NCI-H524 treated with DMSO at 0.1 percent for 48 hours (cell line): ENCODE data around the gene KRT1.
"Not testable (repeated sequence)": the region's sequence is repeated elsewhere in the genome, so short reads cannot be mapped to it uniquely, and the experiment has no call there.

Experiments
- DNase-seq: peaks from one replicate; lab custom pipeline; 2025; lab: John Stamatoyannopoulos, UW

Gene KRT1

DNA sequence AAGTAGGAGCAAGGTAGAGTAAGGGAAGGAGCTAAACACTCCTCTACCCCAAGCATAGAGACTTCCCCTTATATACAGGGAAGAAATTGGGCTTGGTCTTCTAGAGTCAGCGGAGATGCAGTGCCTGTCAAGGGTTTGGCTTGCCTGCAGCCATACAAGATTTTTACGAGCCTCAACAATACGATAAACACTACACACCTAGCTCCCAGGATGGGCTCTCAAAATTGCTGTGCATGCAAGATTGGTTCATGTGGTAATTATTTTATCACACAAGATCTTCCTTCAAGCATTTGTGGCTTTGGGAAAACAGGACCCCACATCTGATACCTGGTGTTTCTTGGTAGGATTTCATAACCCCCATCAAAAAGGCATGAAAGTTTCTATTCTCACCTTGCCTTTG lies at the start of gene KRT1:
KRT1 (minus strand) TSS at position 45 of the 400 bp plus-strand sequence. CDS start 59 bp downstream, outside the sequence.
- DNase-seq, result no peak

DNA sequence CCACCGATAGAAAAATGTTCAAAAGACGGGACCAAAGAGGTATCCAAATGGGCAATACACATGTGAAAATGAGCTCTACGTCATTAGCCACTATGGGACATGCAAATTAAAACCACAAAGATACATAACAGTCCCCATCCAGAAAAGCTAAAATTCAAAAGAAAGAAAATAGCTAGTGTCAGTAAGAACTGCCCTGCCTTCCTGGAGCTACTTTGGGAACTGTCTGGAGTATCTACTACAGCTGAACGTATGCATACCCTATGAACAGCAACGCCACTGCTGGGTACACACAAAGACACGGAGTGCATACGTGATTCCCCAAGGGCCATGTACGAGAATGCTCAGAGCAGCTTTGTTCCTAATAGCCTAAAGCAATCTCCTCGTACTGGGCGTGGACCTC lies 48.9 kb upstream of the KRT1 start:
- no peak for DNase-seq

DNA sequence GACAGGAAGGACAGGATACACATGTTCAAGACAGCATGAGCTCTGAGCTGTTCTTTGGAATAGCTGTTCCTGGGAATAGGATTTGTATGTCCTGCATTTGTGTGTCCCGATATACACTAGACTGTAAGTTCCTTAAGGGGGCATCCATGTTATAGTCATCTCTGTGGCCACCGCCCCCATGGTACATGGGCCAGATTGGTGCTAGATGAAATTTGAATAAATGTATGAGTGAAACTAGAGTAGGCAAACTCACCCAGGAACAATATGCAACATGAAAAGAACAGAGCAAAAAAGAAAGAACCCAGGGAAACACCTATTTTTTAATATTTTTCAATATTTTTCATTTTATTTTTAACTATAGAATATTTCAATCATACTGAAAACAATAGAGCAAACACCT lies 48.2 kb upstream of the KRT1 start:
- DNase-seq, result no peak

DNA sequence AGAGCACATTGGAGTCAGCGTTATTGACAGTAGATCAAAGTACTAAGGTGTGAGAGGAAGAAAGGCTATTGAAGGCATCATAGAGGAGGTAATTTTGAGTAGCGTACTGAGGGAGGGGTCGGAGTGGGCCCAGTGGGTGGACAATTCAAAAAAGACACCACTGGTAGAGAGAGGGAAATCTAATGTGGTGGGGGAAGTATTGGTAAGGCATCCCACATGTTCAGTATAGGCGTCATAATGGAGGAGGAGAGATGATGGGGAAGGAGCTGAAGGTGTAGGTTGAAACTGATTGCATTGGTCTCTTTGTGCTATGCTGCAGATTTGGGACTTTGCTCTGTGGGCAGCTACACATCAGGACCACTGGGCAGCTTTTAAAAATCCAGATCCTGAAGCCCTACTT lies 46.8 kb upstream of the KRT1 start:
- DNase-seq, result no peak

DNA sequence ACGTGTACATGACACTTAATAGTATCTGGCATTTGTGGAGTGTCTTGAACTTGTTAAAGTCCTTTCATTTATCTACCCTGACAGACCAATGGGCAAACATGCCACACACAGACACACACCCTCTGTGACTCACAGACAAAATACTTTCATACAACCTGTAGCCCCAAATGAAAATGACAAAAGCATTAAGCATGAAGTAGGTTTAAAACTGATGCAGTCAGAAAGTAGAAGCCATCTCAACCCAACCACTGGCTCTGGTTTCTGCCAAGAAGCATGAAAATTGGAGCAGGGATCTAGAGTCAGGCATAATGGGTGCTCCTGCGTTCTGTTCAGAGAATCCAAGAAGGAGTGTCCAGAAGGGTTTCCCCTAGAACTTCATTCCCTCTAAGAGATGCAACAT lies 46.2 kb upstream of the KRT1 start:
- no peak for DNase-seq

DNA sequence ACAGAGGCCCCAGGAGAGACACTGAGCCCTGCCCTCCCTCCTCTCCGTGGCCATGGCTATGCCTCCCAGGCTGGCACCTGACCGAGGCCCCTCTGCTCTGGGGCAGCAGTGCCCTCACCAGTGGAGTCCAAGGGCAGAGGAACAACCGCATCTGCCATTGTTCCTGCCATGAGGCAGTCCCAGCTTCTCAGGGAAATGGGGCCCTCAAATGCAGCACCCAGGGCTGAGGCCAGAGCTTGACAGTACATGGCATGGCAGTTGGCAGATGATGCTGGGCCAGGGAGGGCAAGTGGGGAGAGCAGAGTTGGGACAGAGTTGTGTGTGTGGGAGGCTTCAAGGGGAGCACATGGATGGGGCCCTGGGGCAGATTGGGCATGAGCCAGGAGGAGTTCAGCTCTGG lies 44.2 kb upstream of the KRT1 start:
- no peak for DNase-seq

DNA sequence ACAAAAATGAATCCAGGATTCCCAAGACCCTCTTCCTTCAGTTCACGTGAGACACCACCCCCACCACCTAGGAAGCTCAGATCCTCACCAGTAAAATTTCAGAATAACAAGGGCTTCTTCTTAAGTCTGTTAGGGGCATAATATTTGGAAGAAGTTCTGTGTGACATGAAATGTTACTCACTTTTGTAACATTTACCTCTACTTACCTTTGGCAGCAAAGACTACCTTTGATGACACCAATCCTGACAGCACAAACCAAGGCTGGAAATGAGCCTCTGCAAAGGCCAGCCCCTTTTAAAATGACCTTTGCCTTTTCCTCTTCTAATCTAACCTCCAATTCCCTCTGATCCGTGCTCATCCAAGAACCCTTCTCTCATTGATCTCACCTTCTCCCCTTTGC lies 42.5 kb upstream of the KRT1 start:
- DNase-seq, result no peak

DNA sequence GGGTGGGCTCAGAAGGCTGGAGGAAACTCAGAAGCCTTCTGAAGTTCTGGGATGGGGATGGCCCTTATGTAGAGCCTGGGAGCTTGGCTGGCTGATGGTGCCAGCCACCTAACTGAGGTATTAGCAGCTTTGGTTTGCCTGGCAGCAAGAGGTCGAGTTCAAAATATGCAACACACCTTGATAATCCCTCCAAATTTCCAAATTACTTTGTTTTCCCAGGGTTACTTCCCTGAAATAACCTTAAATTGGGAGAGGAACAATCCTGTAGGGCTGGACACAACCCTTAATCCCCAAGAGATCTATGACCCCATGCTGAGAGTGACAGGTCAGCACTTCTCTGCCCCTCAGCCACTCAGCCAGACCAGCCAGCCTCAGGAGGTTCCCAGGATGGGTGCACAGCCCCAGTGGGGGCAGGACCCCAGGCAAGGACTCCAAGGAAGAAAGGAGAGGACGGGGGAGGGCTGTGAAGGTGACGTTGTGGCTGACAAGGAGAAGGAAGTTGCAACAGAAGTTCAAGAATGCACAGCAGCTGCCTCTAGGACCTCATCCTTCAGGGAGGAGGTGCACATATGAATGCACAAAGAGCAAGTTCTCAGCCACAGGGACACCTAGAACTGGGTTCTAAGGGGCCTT lies 41.7 kb upstream of the KRT1 start:
- DNase-seq, result no peak

DNA sequence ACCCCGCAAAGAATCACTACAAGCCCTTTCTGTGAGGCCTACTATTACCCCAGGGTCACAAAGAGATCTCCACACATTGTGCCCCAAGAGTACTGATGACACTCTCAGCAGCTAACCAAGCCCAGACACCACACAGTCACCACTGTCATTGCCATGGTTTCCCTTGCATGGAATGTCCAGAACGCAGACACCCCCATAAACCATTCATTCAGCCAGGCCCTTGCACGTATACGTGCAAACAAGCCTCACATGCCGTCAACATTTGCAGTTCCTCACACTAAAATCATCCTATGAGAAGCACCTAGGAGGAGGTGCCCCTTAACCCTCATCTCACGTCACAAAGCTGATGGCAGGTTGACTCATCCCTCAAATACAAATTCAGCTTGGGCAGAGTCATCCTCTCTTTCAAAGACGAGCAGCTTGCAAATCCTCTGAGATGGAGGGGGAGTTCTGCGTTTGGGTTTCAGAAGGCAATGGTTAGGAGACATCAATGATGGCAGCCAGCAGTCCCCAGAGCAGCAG lies 40.2 kb upstream of the KRT1 start:
- DNase-seq, result no peak

DNA sequence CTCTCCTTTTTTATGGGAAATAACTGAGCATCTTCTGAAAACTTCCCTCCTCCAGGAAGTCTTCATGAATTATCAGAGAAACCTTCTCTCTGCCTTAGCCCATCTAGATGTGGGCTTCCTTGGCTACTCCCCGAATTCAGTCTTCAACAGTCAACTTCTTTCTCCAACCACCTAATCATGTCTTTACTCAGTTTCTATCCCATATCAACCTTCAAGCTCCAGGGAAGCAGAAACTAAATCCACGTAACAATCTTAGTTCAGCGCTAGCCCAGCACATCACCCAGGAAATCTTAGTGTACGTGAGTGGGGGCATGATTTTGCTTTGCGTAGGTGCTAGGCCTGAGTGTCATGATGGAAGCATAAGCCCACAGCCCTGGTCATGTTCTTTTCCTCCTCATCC lies 35.9 kb upstream of the KRT1 start:
- no peak for DNase-seq

DNA sequence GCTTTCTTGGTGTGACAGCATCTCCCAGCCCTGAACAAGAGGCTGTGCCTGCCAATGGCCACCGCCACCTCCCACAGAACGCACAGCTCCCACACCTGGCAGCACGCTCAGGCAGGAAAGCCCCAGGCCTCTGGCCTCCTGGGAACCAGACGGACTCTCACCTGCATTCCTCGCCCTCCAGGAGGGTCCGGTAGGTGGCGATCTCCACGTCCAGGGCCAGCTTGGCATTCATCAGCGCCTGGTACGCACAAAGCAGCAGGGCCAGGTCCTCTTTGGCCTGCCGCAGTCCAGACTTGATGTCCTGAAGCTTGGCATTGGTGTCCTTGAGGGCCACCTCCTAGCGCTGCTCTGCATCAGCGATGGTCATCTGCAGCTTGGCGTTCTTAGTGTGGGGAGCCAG lies 35.2 kb upstream of the KRT1 start:
- DNase-seq, result no peak

DNA sequence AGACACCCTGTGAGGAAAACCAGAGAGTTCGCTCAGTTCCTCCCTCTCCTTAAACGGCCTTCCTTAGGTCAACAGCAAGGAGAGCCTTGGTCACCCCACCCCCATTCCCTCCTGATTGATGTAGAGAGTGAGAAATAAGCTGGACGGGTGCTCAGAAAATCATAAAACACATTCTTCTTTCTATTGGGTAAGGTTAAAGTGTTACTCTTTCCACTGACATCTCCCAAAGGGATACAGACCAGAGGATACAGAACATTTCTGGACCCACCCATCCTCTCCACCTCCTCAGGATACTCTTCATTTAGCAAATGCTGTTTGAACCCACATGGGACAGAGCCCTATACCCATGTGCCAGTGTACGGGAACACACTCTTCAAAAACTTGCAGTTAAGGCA lies 34.7 kb upstream of the KRT1 start:
- no peak for DNase-seq

DNA sequence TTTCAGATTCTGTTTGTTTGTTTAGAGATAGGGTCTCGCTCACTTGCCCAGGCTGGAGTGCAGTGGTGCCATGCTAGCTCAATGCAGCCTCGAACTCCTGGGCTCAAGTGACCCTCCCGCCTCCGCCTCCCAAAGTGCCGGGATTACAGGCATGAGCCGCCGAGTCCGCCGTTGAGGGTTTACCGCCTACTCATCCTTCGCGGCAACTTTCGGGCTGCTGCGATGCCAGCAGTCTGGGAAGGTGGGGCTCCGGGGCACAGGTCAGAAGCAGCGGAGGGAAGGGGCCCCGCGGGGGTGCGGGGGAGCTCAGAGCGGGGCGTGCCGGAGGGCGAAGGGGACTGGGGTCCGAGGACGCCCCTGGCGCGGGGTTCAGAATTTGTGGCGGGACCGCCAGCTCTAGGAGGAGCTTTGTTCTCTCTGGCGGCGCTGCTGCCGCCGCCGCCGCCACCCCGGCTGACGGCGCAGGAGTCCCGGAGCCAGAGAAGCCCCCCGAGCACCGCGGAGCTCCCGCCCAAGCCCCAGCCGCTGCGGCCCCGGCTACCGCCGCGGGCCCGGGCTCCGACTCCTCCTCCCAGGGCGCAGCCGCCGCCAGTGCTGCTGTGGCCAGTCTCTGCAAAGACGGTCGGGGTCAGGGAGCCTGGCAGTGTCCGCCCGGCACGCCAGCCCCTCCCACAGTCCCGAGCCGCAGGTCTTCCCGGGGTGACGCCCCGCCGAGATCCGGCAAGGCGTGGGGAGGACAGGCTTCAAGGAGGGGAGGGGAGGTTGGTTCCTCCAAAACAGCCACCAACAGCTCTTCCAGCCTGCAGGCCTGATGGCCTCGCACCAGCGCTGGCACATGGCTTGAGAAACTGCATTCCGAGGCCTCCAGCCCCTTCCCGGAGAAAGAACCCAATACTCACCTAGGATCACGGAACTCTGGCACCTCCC lies 34.0 kb upstream of the KRT1 start:
- DNase-seq, result no peak

DNA sequence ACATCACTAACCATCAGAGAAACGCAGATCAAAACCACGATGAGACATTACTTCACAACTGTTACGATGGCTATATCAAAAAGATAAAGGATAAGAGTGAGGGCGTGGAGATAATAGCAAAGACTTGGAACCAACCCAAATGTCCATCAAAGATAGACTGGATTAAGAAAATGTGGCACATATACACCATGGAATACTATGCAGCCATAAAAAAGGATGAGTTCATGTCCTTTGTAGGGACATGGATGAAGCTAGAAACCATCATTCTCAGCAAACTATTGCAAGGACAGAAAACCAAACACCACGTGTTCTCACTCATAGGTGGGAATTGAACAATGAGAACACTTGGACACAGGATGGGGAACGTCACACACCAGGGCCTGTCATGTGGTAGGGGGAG lies 31.9 kb upstream of the KRT1 start:
- DNase-seq, result not testable (repeated sequence)

DNA sequence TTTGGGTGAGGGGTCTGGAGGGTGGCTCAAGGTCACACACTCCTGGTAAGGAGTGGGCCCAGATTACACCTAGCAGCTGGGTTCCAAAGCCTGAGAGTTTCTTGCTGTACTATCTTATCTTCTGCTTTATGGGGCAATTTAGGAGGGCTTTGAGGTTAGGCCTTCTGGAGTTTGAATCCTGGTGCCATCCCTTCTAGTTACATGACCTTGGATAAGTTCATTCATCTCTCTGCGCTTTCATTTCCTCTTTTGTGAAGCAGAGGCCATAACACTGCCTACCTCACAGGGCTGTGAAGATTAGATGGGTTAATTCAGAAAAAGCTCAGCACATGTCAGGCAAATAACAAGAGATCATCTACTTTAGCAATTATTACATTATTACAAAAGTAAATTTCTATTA lies 30.5 kb upstream of the KRT1 start:
- DNase-seq, result no peak

DNA sequence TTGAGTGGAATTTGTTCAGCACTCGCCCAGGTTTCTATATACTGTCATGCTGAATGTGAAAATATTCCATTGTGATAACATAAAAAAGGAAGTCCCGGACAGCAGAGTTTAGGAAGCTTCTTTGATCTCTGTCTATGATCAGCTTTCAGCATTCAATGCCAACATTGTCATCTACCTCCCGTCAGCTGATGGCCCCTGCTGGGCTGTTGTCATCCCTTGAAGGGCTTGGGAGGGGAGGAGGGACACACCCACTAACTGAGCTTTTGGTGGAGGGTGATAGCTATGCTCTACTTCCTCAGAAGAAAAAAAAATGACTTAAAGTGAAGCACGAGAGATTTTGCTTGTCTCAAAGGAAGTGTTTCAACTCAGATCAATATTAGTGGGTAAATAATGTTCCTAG lies 27.8 kb upstream of the KRT1 start:
- no peak for DNase-seq

DNA sequence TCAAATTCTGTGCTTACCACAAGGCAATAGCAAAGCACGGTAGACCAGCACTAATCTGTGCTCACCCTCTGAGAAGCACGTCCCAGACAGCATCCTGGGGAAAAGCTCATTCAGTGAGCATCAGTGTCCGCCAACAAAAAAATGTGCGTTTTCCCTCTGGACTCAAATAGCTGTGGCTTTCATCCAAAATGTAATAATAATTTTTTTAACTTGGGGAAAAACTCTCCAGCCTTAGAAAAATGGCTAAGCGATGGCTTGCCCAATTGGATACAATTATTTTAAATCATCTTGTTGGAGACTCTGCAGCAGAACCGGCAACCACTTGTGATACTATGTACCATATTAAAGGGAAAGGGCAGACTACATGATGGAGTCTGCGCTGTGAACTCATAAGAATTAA lies 24.3 kb upstream of the KRT1 start:
- no peak for DNase-seq

DNA sequence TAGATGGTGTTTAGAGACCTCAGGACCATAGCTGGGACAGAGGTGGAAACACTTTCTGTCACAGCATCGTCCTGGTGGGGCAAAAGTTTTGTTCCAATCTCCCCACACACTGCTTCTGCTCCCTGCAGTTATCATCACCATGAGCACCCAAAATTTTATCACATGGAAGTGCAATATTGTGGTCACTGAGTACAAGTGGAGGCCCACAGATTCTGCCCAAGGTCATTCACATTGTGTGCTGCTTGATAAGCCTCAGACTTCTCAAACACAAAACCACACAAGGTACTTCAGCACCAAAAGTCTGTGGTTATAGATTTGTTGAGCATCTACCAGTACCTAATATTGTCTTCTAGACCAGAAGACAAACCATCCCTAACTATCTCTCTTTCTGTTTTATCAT lies 23.7 kb upstream of the KRT1 start:
- no peak for DNase-seq

DNA sequence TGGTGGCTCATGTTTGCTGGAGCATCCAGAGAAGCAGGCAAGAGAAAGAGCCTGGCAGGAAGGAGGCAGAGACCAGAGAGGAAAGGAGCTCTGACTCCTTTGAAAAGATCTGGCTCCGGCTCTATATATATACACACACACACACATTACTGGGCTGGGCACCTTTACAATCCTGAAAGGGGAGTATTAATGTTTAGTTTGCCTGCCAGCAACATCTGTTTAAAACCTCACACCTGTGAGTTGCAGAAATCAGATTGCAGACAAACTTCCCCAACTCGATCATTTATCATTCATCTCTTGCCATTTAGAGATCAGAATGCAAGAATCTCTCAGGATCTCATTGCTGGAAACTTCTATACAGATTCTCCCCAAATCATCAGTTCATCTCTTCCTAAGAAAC lies 23.2 kb upstream of the KRT1 start, which contains the start of gene KRT77:
KRT77 (minus strand) TSS at position 101 of the 400 bp plus-strand sequence; CDS start at position 11, 90 bp downstream.
- DNase-seq, result no peak

DNA sequence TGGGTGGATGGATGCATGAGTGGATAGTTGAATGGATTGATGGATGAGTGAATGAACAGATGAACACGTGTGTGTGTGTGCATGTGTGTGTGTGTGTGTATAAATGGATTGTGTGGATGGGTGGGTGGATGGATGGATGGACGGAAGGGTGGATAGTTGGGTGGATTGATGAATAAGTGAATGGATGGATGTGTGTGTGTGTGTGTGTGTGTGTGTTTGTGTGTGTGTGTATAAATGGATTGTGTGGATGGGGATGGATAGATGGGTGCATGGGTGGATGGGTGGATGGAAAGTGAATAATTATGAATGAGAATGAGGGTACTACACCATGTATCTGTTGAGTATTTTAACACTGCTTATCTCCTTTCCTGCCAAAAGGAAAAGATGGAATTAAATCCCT lies 22.1 kb upstream of the KRT1 start:
- no peak for DNase-seq

DNA sequence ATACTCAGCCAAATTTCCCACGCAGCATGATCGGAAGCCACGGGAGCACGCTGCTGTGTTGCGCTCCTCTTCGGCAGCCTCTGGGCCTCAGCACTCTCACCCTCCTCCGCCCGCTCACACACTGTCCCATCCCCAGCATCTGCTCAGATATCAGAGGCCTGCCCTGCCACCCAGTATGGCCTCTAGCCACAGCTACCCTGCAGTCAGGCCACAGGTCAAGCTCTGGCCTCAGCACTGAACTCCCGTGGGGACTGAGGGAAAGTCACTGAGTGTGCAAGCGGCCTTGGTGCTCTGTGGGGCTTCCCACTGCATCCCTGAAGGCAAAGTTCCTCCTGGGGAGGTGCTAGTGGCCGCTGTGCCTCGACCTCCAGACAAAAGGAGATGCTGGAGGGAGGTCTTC lies 21.1 kb upstream of the KRT1 start:
- no peak for DNase-seq

DNA sequence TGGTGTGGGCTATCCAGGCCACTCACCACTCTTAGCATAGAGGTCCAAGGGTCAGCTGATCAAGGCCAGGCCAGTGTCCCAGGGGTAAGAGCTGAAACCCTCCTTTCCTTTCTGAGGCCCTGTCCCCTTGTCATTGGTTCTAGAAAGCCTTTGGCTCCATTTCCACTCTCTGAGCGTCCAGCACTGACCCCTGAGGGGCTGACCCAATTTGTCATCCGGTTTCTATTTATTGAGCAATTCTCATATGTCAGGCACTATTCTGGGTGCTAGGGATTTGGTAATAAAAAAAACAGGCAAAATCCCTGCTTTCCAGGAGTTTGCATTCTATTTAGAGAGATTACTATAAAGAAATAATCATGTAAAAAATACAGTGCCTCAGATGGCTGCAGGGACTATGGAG lies 19.8 kb upstream of the KRT1 start:
- DNase-seq, result no peak

DNA sequence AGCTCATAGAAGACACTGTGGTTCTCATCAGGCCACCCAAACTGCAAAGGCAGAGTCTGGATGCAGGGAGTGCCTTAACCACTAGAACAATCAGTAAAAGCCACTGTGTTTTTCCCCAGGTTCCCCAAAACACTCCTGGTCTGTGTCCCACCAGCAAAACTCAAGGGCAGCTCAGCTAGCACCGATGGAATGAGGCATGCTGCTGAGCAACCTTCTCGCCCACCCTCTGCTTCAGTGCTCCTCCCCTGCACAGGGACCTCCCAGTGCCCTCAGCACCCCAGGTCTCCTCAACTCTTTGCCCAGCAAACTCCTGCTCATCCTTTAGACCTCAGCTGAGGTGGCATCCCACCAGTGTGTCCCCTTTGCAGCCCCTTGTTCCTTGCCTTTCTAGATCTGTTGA lies 19.2 kb upstream of the KRT1 start:
- no peak for DNase-seq
